GM12801 (cell line): ENCODE results near the gene BARX1.

Experiments used
- TF ChIP-seq, protein P1 (sequence below): IDR thresholded peaks from one replicate; pipeline ENCODE4 v1.5.1; 2011; ENCODE audit warnings: control low read depth; ENCODE audit not compliant: insufficient read length; ENCODE audit errors: extremely low read depth

The BARX1 gene

GRCh38 chr9:93955111-93955980 is at the start of gene BARX1:
TSS of gene BARX1 (minus strand) at chr9:93955355. CDS start at chr9:93955146, 209 bp downstream.
- TF ChIP-seq, protein P1, sequence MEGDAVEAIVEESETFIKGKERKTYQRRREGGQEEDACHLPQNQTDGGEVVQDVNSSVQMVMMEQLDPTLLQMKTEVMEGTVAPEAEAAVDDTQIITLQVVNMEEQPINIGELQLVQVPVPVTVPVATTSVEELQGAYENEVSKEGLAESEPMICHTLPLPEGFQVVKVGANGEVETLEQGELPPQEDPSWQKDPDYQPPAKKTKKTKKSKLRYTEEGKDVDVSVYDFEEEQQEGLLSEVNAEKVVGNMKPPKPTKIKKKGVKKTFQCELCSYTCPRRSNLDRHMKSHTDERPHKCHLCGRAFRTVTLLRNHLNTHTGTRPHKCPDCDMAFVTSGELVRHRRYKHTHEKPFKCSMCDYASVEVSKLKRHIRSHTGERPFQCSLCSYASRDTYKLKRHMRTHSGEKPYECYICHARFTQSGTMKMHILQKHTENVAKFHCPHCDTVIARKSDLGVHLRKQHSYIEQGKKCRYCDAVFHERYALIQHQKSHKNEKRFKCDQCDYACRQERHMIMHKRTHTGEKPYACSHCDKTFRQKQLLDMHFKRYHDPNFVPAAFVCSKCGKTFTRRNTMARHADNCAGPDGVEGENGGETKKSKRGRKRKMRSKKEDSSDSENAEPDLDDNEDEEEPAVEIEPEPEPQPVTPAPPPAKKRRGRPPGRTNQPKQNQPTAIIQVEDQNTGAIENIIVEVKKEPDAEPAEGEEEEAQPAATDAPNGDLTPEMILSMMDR = no peak

DNA sequence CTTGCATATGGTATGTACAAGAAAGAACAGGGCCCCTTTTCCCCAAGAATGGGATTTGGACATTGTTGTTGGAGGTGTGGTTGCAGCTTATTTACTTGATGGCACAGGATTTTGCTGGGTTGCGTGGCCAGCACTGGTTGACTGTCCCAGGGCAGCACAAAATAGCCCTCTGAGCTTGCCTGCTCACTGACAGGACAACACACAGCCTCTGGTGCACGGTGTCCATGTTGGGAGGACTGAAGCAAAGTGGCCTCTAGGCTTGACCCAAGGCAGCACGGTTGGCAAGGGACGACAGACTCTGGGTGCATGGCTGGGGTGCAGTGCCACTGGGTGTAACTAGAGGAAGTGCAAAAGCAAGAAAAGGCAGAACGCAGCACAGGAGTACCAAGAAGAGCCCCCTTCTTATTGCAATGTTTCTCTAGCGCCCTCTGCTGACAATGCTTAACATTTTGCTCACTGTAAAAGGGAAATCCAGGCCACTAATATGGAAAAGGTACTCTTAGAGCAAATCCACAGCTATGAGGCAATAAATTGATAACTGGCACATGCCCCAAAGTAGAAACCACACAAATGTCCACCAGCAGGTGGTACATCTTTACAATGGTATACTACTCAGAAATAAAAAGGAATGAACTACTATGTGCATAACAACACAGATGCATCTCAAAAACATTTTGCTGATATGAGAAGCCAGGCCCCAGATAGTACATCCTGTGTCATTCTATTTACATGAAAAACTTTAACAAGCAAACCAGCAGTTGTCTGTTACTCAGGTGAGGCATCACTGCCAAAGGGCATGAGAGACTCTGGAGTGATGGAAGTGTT is 47.4 kb upstream of the BARX1 start:
- TF ChIP-seq, protein P1 = peak; percentile 3

DNA sequence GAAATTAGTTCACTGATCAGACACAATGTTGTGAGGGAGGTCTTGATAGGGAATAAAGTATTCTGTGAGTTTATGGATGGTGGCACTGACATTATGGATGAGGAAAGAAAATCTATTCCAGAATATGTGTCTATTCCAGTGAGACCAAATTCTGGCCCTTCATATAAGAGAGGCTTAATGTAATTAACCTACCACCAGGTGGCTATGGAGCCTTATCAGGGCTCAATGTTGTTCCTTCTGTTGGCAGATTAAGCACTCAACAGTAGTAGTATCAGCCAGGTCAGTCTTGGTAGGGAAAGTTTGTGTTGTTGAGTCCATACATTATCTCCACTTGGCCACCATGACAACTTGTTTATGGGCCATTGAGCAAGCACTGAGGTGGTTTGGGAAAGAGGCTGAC is 41.7 kb upstream of the BARX1 start:
- TF ChIP-seq, protein P1 = no peak

- TF ChIP-seq, protein P1 = no peak
Observed at GRCh38 chr9:93996367-93996766, 41.2 kb upstream of the BARX1 start.

DNA sequence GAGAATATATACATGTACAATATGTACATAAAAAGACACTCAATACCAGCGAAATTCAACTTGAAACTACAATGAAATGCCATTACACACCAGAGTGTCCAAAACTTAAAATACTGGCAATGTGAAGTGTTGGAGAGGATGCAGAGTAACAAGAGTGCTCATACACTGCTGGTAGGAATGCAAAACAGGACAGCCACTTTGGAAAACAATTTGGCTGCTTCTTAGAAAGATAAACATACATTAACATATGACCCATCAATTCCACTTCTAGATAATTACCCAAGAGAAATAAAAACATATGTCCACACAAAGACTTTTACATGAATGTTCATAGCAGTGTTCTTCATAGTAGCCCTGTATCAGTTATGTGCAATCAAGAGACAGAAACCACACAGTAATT is 39.4 kb upstream of the BARX1 start:
- TF ChIP-seq, protein P1 = no peak

GRCh38 chr9:93994132-93994531 is 39.0 kb upstream of the BARX1 start:
- TF ChIP-seq, protein P1 = no peak

- TF ChIP-seq, protein P1 = no peak
Observed at GRCh38 chr9:93992830-93993229, 37.7 kb upstream of the BARX1 start.
